Measurements from ENCODE around the gene WDR18. TPM values are rescaled to one million over a fixed set of nuclear protein-coding genes. Genes with fewer than 3 reads are reported as not detected.

The WDR18 gene
- total RNA-seq, 1 experiment from 2014 or later: 41.1 TPM

DNA sequence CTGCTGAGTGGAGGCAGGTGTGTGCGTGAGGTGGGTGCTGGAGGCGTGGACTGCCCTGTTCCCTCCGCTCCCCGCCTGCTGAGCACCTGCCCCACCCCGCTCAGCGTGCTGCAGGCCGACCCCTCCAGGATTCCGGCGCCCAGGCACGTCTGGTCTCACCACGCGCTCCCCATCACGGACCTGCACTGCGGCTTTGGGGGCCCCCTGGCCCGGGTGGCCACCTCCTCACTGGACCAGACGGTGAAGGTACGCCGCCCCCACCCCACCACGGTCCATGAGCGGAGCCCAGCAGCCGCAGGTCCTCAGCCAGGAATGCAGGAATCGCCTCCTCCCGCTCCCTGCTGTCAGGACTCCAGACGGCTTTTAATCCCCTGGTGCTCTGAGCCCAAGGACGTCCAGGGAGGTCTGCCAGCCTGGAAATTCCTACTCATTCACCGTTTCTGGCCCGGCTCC, 6.0 kb downstream of the WDR18 start:
- Histone ChIP-seq H3K79me2 (ENCODE audit: low read length) (0 out of 2 replicates have a peak, but pooled peaks cover 6% of the 10 kb centered on the region), H3K4me3 (ENCODE audit: low read length) (no peak overlapping the region), H4K20me1 (ENCODE audit: insufficient read depth, low read depth, low read length) (peaks cover 17% of the 10 kb centered on the region; the same call in 1 of the 2 replicates), H3K27me3 (ENCODE audit: low read length) (no peaks in the 10 kb centered on the region), H3K9ac (ENCODE audit: low read length) (no peak overlapping the region), H3K9me2 (replicated peaks; ENCODE audit: insufficient read depth, low read length) (no peaks in the 10 kb centered on the region), H3K9me3 (ENCODE audit: low read length) (no peaks in the 10 kb centered on the region; the same call in 1 of the 2 replicates), H3K27ac (ENCODE audit: low read length) (no peak overlapping the region), H3K4me1 (ENCODE audit: low read length) (peaks cover 5% of the 10 kb centered on the region), H2AFZ (ENCODE audit: low read length) (no peak overlapping the region), H3K36me3 (ENCODE audit: insufficient read depth, low read length) (peaks cover 15% of the 10 kb centered on the region; the same call in 1 of the 2 replicates), H3K4me2 (ENCODE audit: low read depth, low read length, poor library complexity, severe bottlenecking) (no peak overlapping the region)
- no peak for DNase-seq

DNA sequence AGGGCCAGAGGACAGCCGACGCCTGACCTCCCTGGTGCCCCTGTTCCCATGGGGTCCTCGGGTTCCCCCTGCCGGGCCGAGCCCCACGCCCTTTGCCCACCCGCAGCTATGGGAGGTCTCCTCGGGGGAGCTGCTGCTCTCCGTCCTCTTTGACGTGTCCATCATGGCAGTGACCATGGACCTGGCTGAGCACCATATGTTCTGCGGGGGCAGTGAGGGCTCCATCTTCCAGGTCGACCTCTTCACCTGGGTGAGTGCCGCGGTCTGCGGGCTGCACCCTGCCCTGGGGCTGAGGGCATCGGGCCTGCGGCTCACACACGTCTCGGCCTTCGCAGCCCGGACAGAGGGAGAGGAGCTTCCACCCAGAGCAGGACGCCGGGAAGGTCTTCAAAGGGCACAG, 6.6 kb downstream of the WDR18 start:
- H3K36me3 ChIP-seq (ENCODE audit: insufficient read depth, low read length): peaks cover 15% of the 10 kb centered on the region; the same call in 1 of the 2 replicates
- no peak for DNase-seq
- H3K27ac ChIP-seq (ENCODE audit: low read length): no peak overlapping the region

DNA sequence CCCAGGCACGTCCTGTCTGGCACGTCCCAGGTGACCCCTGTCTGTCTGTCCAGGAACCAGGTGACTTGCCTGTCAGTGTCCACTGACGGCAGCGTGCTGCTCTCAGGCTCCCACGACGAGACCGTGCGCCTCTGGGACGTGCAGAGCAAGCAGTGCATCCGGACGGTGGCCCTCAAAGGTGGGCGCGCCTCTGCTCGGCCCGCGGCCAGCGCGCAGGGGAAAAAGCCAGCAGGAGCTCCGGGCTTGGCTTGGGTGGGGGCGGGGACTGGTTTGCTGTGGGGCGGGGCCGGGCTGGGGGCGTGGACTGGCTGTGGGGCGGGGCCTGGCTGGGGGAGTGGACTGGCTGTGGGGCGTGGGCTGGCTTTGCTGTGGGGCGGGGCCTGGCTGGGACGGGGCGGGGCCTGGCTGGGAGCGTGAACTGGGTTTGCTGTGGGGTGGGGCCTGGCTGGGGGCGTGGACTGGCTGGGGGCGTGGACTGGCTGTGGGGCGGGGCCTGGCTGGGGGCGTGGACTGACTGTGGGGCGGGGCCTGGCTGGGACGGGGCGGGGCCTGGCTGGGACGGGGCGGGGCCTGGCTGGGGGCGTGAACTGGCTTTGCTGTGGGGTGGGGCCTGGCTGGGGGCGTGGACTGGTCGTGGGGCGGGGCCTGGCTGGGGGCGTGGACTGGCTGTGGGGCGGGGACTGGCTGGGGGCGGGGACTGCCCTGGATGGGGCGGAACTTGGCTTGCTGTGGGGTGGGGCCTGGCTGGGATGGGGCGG, 7.2 kb downstream of the WDR18 start:
- Histone ChIP-seq H4K20me1 (ENCODE audit: insufficient read depth, low read depth, low read length) (peaks cover 17% of the 10 kb centered on the region; the same call in 1 of the 2 replicates), H3K27ac (ENCODE audit: low read length) (no peak overlapping the region), H2AFZ (ENCODE audit: low read length) (no peak overlapping the region), H3K79me2 (ENCODE audit: low read length) (no peaks in the 10 kb centered on the region), H3K9ac (ENCODE audit: low read length) (no peak overlapping the region), H3K9me2 (replicated peaks; ENCODE audit: insufficient read depth, low read length) (no peaks in the 10 kb centered on the region), H3K4me1 (ENCODE audit: low read length) (no peaks in the 10 kb centered on the region), H3K9me3 (ENCODE audit: low read length) (no peaks in the 10 kb centered on the region; the same call in 1 of the 2 replicates), H3K4me2 (ENCODE audit: low read depth, low read length, poor library complexity, severe bottlenecking) (no peak overlapping the region), H3K27me3 (ENCODE audit: low read length) (no peaks in the 10 kb centered on the region), H3K36me3 (ENCODE audit: insufficient read depth, low read length) (peaks cover 15% of the 10 kb centered on the region; the same call in 1 of the 2 replicates), H3K4me3 (ENCODE audit: low read length) (no peak overlapping the region)
- peak; percentile 80 for DNase-seq

More for the DNA sequence above, 6.6 kb downstream of the WDR18 start:
- H3K27me3 ChIP-seq (ENCODE audit: low read length): no peaks in the 10 kb centered on the region
- H2AFZ ChIP-seq (ENCODE audit: low read length): no peak overlapping the region
- H3K4me1 ChIP-seq (ENCODE audit: low read length): no peaks in the 10 kb centered on the region
- H3K9me2 ChIP-seq (replicated peaks; ENCODE audit: insufficient read depth, low read length): no peaks in the 10 kb centered on the region
- no peaks in the 10 kb centered on the region; the same call in 1 of the 2 replicates for H3K9me3 ChIP-seq (ENCODE audit: low read length)
- H3K9ac ChIP-seq (ENCODE audit: low read length): no peak overlapping the region
- H3K4me3 ChIP-seq (ENCODE audit: low read length): no peak overlapping the region
- peaks cover 17% of the 10 kb centered on the region; the same call in 1 of the 2 replicates for H4K20me1 ChIP-seq (ENCODE audit: insufficient read depth, low read depth, low read length)
- H3K79me2 ChIP-seq (ENCODE audit: low read length): no peaks in the 10 kb centered on the region
- no peak overlapping the region for H3K4me2 ChIP-seq (ENCODE audit: low read depth, low read length, poor library complexity, severe bottlenecking)

- Histone ChIP-seq H4K20me1 (ENCODE audit: insufficient read depth, low read depth, low read length) (peaks cover 17% of the 10 kb centered on the region; the same call in 1 of the 2 replicates), H3K4me3 (ENCODE audit: low read length) (no peak overlapping the region), H3K36me3 (ENCODE audit: insufficient read depth, low read length) (peaks cover 15% of the 10 kb centered on the region; the same call in 1 of the 2 replicates), H3K79me2 (ENCODE audit: low read length) (no peaks in the 10 kb centered on the region), H3K9me2 (replicated peaks; ENCODE audit: insufficient read depth, low read length) (no peaks in the 10 kb centered on the region), H3K27ac (ENCODE audit: low read length) (no peak overlapping the region), H2AFZ (ENCODE audit: low read length) (no peak overlapping the region), H3K4me2 (ENCODE audit: low read depth, low read length, poor library complexity, severe bottlenecking) (no peak overlapping the region), H3K27me3 (ENCODE audit: low read length) (no peaks in the 10 kb centered on the region), H3K9me3 (ENCODE audit: low read length) (no peaks in the 10 kb centered on the region; the same call in 1 of the 2 replicates), H3K9ac (ENCODE audit: low read length) (no peak overlapping the region), H3K4me1 (ENCODE audit: low read length) (no peaks in the 10 kb centered on the region)
- DNase-seq: no peak
Measured at GRCh38 chr19:991932-992669, 8.0 kb downstream of the WDR18 start.

- Histone ChIP-seq H3K4me2 (ENCODE audit: low read depth, low read length, poor library complexity, severe bottlenecking) (no peak overlapping the region), H3K4me3 (ENCODE audit: low read length) (no peak overlapping the region), H3K79me2 (ENCODE audit: low read length) (no peaks in the 10 kb centered on the region), H3K9me3 (ENCODE audit: low read length) (no peaks in the 10 kb centered on the region; the same call in 1 of the 2 replicates), H3K27me3 (ENCODE audit: low read length) (no peaks in the 10 kb centered on the region), H4K20me1 (ENCODE audit: insufficient read depth, low read depth, low read length) (peaks cover 17% of the 10 kb centered on the region; the same call in 1 of the 2 replicates), H3K4me1 (ENCODE audit: low read length) (no peaks in the 10 kb centered on the region), H2AFZ (ENCODE audit: low read length) (no peak overlapping the region), H3K9ac (ENCODE audit: low read length) (no peak overlapping the region), H3K27ac (ENCODE audit: low read length) (no peak overlapping the region), H3K9me2 (replicated peaks; ENCODE audit: insufficient read depth, low read length) (no peaks in the 10 kb centered on the region), H3K36me3 (ENCODE audit: insufficient read depth, low read length) (peaks cover 15% of the 10 kb centered on the region; the same call in 1 of the 2 replicates)
- DNase-seq: no peak
Measured at GRCh38 chr19:992670-993055, 8.5 kb downstream of the WDR18 start.

- Histone ChIP-seq H3K36me3 (ENCODE audit: insufficient read depth, low read length) (peaks cover 15% of the 10 kb centered on the region; the same call in 1 of the 2 replicates), H4K20me1 (ENCODE audit: insufficient read depth, low read depth, low read length) (peaks cover 17% of the 10 kb centered on the region; the same call in 1 of the 2 replicates), H3K27ac (ENCODE audit: low read length) (no peak overlapping the region), H3K4me1 (ENCODE audit: low read length) (no peaks in the 10 kb centered on the region), H3K79me2 (ENCODE audit: low read length) (no peaks in the 10 kb centered on the region), H3K4me2 (ENCODE audit: low read depth, low read length, poor library complexity, severe bottlenecking) (no peak overlapping the region), H2AFZ (ENCODE audit: low read length) (no peak overlapping the region), H3K27me3 (ENCODE audit: low read length) (no peaks in the 10 kb centered on the region), H3K9me3 (ENCODE audit: low read length) (no peaks in the 10 kb centered on the region; the same call in 1 of the 2 replicates), H3K4me3 (ENCODE audit: low read length) (no peak overlapping the region), H3K9ac (ENCODE audit: low read length) (no peak overlapping the region), H3K9me2 (replicated peaks; ENCODE audit: insufficient read depth, low read length) (no peaks in the 10 kb centered on the region)
- DNase-seq: no peak
Measured at GRCh38 chr19:993361-993830, 9.3 kb downstream of the WDR18 start.

DNA sequence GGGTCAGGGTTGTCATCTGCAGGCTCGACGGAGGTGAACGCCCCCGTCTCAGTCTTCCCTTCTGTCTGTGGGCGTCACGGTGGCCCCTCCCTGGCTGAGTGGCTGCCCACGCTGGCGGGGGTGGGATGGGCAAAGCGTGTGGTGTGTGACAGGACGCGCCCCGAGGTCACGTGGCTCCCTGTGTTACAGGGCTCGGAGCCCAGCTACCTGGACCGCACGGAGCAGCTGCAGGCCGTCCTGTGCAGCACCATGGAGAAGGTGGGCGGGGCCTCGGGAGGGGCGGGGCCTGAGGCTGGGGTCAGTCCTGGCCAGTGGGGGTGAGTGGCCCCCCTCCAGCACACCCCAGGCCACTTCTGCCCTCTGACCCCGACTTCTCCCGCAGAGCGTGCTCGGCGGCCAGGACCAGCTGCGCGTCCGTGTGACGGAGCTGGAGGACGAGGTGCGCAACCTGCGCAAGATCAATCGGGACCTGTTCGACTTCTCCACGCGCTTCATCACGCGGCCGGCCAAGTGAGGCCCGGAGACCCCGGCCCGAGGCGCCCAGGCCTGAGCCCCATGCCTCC, 9.8 kb downstream of the WDR18 start:
- Histone ChIP-seq H4K20me1 (ENCODE audit: insufficient read depth, low read depth, low read length) (peaks cover 19% of the 10 kb centered on the region; the same call in 1 of the 2 replicates), H3K4me2 (ENCODE audit: low read depth, low read length, poor library complexity, severe bottlenecking) (no peak overlapping the region), H3K79me2 (ENCODE audit: low read length) (no peaks in the 10 kb centered on the region), H3K9me2 (replicated peaks; ENCODE audit: insufficient read depth, low read length) (no peaks in the 10 kb centered on the region), H3K9ac (ENCODE audit: low read length) (no peak overlapping the region), H3K4me3 (ENCODE audit: low read length) (no peak overlapping the region), H3K36me3 (ENCODE audit: insufficient read depth, low read length) (0 out of 2 replicates have a peak, but pooled peaks cover 15% of the 10 kb centered on the region), H3K4me1 (ENCODE audit: low read length) (no peaks in the 10 kb centered on the region), H3K27me3 (ENCODE audit: low read length) (no peaks in the 10 kb centered on the region), H3K27ac (ENCODE audit: low read length) (no peak overlapping the region), H2AFZ (ENCODE audit: low read length) (no peak overlapping the region), H3K9me3 (ENCODE audit: low read length) (no peaks in the 10 kb centered on the region; the same call in 1 of the 2 replicates)
- no peak for DNase-seq

All from Karpas-422 (cell line).